RWPE2 (cell line): ENCODE measurements around the gene CDKN2A.

Experiments
- ATAC-seq: fragments of 200-7000 bp; cut with Tn5 transposase; 3 replicates; pipeline ENCODE4 v1.9.1; 2021; ENCODE audit warnings: low read depth
- DNase-seq: peaks from one replicate; pipeline ENCODE4 v3.0.0-alpha.2; 2020; ENCODE audit warnings: low spot score
- H3K27ac ChIP-seq: fragments of 450-650 bp; 2 replicates; pipeline ENCODE4 v1.5.1; 2017; ENCODE audit warnings: mild to moderate bottlenecking; ENCODE audit not compliant: poor library complexity, severe bottlenecking
- H3K27me3 ChIP-seq: fragments of 250-450 bp; sonication (Bioruptor Pico); 2 replicates; pipeline ENCODE4 v1.5.1; 2021; ENCODE audit warnings: mild to moderate bottlenecking, moderate library complexity; ENCODE audit not compliant: insufficient read depth, poor library complexity, severe bottlenecking
- H3K36me3 ChIP-seq: fragments of 250-450 bp; sonication (Bioruptor Pico); 2 replicates; pipeline ENCODE4 v1.5.1; 2020; ENCODE audit warnings: low read depth, mild to moderate bottlenecking, moderate library complexity
- H3K4me1 ChIP-seq: fragments of 250-450 bp; sonication (Bioruptor Pico); 2 replicates; pipeline ENCODE4 v1.5.1; 2021; ENCODE audit warnings: mild to moderate bottlenecking, moderate library complexity; ENCODE audit not compliant: insufficient read depth, poor library complexity, severe bottlenecking
- H3K4me3 ChIP-seq: fragments of 250-450 bp; sonication (Bioruptor Pico); 2 replicates; pipeline ENCODE4 v1.5.1; 2021; ENCODE audit warnings: mild to moderate bottlenecking, moderate library complexity; ENCODE audit not compliant: severe bottlenecking
- H3K9me3 ChIP-seq: fragments of 250-450 bp; sonication (Bioruptor Pico); 2 replicates; pipeline ENCODE4 v1.5.1; 2021; ENCODE audit warnings: mild to moderate bottlenecking, moderate library complexity; ENCODE audit not compliant: severe bottlenecking
- CTCF ChIP-seq: fragments of 450-650 bp; IDR thresholded peaks from one replicate; pipeline ENCODE4 v1.5.1; 2017; ENCODE audit warnings: mild to moderate bottlenecking, moderate library complexity; ENCODE audit not compliant: poor library complexity, severe bottlenecking

CDKN2A gene

GRCh38 chr9:22028394-22028793 lies 34.2 kb upstream of the CDKN2A start:
- Histone ChIP-seq H3K27me3 (no peaks in the 10 kb centered on the region), H3K4me3 (no peak overlapping the region)
- TF ChIP-seq CTCF, result no peak

DNA sequence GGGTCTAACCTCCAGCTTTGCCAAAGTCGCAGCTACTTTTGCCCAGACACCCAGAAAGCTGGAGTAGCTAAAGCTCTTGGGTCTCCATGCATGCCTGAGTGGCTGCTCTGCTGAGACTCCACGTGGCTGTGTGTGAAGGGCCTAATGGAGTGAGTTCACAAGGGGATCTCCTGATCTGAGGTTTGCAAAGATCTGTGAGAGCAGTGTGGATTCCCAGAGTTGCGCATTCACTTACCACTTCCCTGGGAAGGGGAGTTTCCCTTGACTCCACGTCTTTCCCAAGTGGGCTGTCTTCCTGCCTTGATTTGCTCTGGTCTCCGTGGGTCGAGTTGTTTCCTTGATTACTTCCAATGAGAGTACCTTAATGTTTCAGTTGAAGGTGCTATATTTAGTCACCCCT lies 32.5 kb upstream of the CDKN2A start:
- Histone ChIP-seq H3K4me3 (no peak overlapping the region), H3K27ac (no peak overlapping the region), H3K36me3 (peaks cover 7% of the 10 kb centered on the region), H3K9me3 (no peaks in the 10 kb centered on the region), H3K4me1 (peaks cover 18% of the 10 kb centered on the region), H3K27me3 (no peaks in the 10 kb centered on the region)
- DNase-seq (no peak), ATAC-seq (no peak)
- no peak for TF ChIP-seq CTCF

More at GRCh38 chr9:22028394-22028793, 34.2 kb upstream of the CDKN2A start:
- Histone ChIP-seq H3K4me1 (peaks cover 35% of the 10 kb centered on the region), H3K9me3 (no peaks in the 10 kb centered on the region), H3K27ac (peak overlapping the region; percentile 83), H3K36me3 (peaks cover 7% of the 10 kb centered on the region)
- DNase-seq, result no peak
- no peak for ATAC-seq

DNA sequence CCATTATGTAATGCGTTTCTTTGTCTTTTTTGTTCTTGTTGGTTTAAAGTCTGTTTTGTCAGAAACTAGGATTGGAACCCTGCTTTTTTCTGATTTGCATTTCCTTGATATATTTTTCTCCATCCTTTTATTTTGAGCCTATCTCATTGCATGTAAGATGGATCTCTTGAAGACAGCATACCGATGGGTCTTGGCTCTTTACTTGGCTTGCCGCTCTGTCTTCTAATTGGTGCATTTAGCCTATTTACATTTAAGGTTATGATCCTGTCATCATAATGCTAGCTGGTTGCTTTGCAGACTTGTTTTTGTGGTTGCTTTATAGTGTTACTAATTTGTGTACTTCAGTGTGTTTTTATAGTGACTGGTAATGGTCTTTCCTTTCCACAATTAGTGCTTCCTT lies 28.2 kb upstream of the CDKN2A start:
- no peak for TF ChIP-seq CTCF
- peaks cover 3% of the 10 kb centered on the region; the same call in 1 of the 2 replicates for H3K36me3 ChIP-seq
- H3K4me3 ChIP-seq, result no peak overlapping the region
- H3K27me3 ChIP-seq, result no peaks in the 10 kb centered on the region
- no peak for ATAC-seq
- H3K4me1 ChIP-seq, result no peaks in the 10 kb centered on the region
- DNase-seq, result no peak
- H3K27ac ChIP-seq, result no peak overlapping the region
- H3K9me3 ChIP-seq, result no peaks in the 10 kb centered on the region

DNA sequence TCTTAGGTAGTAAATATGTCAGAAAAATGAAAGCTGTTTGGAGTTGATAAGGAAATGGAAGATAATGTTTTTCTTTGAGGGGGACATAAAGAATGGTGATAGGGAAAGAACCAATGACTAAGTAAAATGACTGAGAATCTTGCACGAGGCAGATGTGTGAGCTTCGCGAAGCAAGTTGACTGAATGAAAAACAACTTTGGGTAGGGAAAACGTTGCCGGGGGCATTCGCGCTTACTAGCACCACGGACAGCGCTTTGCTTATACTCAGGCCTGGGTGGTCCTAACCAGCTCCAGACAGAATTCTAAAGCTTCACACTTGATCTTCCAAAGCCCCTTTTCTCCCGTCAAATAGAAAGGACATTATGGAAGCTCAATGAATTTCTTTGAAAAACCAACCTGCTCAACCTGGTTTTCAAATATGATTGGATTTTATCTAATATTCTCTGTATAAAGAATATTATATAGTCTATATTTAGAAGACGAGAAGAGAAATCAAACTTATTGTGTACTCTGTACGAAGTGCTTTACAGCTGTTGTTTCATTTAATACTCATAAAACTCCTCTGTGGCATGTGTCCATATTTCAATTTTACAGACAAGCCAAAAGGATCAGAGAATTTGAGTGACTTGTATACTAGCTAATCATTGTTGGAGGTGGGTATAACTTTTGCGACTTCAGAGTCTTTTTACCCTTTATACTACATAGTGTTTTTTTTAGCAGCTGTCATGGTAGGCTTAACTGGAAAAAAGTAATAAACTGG lies 16.9 kb upstream of the CDKN2A start:
- Histone ChIP-seq H3K4me3 (no peak overlapping the region), H3K27me3 (no peaks in the 10 kb centered on the region), H3K36me3 (peaks cover 11% of the 10 kb centered on the region), H3K27ac (no peak overlapping the region), H3K4me1 (peaks cover 18% of the 10 kb centered on the region), H3K9me3 (no peaks in the 10 kb centered on the region)
- DNase-seq (peak; percentile 25), ATAC-seq (no peak)
- no peak for TF ChIP-seq CTCF

- H3K9me3 ChIP-seq, result no peaks in the 10 kb centered on the region
- peak overlapping the region; percentile 63 for H3K4me3 ChIP-seq
- peak overlapping the region; percentile 65 for H3K27ac ChIP-seq
- ATAC-seq (no peak), DNase-seq (no peak)
- H3K36me3 ChIP-seq, result peaks cover 26% of the 10 kb centered on the region
- peaks cover 19% of the 10 kb centered on the region for H3K4me1 ChIP-seq
- TF ChIP-seq CTCF, result no peak
- no peaks in the 10 kb centered on the region for H3K27me3 ChIP-seq
Measured at GRCh38 chr9:22009506-22009867, 15.3 kb upstream of the CDKN2A start.
